AG09319 (cell line): ENCODE results near the gene BLOC1S2.
"Not testable (repeated sequence)": the region's sequence is repeated elsewhere in the genome, so short reads cannot be mapped to it uniquely, and the experiment has no call there.

ENCODE experiments used
- DNase-seq: peaks from one replicate; pipeline ENCODE4 v3.0.0-alpha.2; 2010; ENCODE audit warnings: low read depth; ENCODE audit errors: extremely low read depth
- CTCF ChIP-seq: IDR thresholded peaks from 2 replicates; pipeline ENCODE4 v1.5.1; 2011; ENCODE audit warnings: low read depth, mild to moderate bottlenecking, inconsistent platforms, low read length, moderate library complexity

BLOC1S2 gene

GRCh38 chr10:100306861-100307260 lies 20.4 kb upstream of the BLOC1S2 start:
- DNase-seq = no peak
- TF ChIP-seq CTCF = no peak

GRCh38 chr10:100304414-100304813 lies 17.9 kb upstream of the BLOC1S2 start:
- no peak for DNase-seq
- no peak for TF ChIP-seq CTCF

- DNase-seq = no peak
- TF ChIP-seq CTCF = peak; percentile 71
These were observed 17.3 kb upstream of the BLOC1S2 start for GRCh38 chr10:100303724-100304319.

- DNase-seq = not testable (repeated sequence)
These were observed 14.6 kb upstream of the BLOC1S2 start for GRCh38 chr10:100301123-100301522.

- no peak for TF ChIP-seq CTCF
- DNase-seq = no peak
These were observed 10.8 kb upstream of the BLOC1S2 start for GRCh38 chr10:100297242-100297641.

GRCh38 chr10:100293066-100293465 lies 6.6 kb upstream of the BLOC1S2 start:
- DNase-seq = no peak

GRCh38 chr10:100292300-100292699 lies 5.8 kb upstream of the BLOC1S2 start:
- DNase-seq = not testable (repeated sequence)

More at GRCh38 chr10:100293066-100293465, 6.6 kb upstream of the BLOC1S2 start:
- TF ChIP-seq CTCF = no peak

GRCh38 chr10:100291356-100291755 lies 4.9 kb upstream of the BLOC1S2 start:
- TF ChIP-seq CTCF = no peak
- no peak for DNase-seq
